ENCODE data around the gene VOPP1.

GRCh38 chr7:55515569-55516279 is 56.6 kb downstream of the VOPP1 start:
- TF ChIP-seq CTCF (IDR thresholded peaks at IDR 0.05), result no peak
- no peak for TF ChIP-seq ZFX (IDR thresholded peaks at IDR 0.05; ENCODE audit: borderline replicate concordance)

All from 22Rv1 (cell line).